Measurements from ENCODE around the gene GPR162. TPM values are rescaled to one million over a fixed set of nuclear protein-coding genes. Genes with fewer than 3 reads are reported as not detected.

GPR162 gene
- total RNA-seq, 1 donor from 2014 or later: 0.75 TPM

DNA sequence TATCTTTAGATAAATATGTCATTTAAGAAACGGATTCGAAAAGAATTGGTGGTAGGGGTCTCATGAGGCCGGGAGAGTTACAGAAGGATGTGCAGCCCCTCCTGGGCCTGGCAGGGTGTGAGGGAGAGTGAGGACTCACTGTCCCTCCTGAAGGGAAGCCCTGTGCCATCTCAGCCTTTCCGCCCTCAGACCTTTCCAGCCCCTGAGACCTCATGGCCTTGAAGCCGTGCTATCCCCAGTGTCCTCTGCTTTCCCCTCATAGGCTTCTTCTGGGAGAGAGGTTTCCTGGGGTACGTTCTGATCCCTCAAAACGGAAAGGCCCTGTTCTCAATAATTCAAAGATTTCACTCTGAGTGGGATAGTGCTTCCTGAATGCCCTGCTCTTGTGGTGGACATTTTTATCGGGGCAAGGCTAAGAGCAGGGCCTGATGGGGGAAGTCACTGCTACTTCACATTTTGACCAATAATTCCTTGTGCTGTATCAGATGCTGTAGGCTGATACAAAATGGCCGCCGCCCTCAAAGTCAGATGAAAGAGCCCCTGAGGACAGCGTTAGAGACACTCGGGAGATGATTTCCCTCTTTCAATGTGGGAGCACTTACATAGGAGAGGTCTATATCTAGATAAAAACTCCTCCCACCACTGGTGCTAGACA lies 31.0 kb upstream of the GPR162 start:
- Histone ChIP-seq H3K27me3 (ENCODE audit: control insufficient read depth, insufficient read depth, low read length) (no peaks in the 10 kb centered on the region), H3K4me3 (ENCODE audit: low read depth, low read length) (no peak overlapping the region), H3K36me3 (ENCODE audit: control insufficient read depth, insufficient read depth, low read length) (no peaks in the 10 kb centered on the region)
- no peak for DNase-seq (ENCODE audit: low read depth)
- no peak for TF ChIP-seq CTCF (IDR thresholded peaks at IDR 0.05; ENCODE audit: insufficient read depth, low read length, poor library complexity, severe bottlenecking)

DNA sequence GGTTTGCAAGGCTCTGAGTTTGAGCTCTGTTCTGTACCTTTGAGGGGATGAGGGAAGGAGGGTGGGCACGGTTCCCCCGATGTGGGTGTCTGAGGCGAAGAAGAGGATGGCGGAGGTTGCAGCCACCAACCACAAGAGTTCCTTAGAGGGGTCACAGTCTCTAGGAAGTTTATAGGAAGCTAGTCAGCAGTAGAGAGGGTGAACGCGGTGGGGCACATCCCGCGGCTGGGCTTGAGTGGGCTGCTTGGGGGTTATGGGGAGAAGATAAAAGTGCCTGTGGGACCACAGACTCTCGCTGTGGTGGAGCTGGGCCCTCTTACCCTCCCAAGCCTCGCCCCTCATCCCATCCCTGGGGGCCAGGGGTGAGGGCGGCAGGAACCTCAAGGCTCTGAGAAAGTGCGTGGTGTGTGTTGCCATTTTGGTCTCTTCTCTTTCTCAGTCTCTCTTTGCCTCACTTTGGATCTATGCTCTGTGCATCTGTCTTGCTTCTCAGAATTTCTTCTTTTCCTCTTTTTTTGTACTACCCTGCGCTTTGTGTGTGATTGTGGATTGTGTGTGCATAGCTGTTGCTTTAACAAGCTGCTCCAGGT lies 29.6 kb upstream of the GPR162 start:
- no peak for TF ChIP-seq CTCF (IDR thresholded peaks at IDR 0.05; ENCODE audit: insufficient read depth, low read length, poor library complexity, severe bottlenecking)
- H3K4me3 ChIP-seq (ENCODE audit: low read depth, low read length): no peak overlapping the region
- no peaks in the 10 kb centered on the region for H3K36me3 ChIP-seq (ENCODE audit: control insufficient read depth, insufficient read depth, low read length)
- peaks cover 2% of the 10 kb centered on the region for H3K27me3 ChIP-seq (ENCODE audit: control insufficient read depth, insufficient read depth, low read length)
- DNase-seq (ENCODE audit: low read depth): no peak

- no peak for TF ChIP-seq CTCF (IDR thresholded peaks at IDR 0.05; ENCODE audit: insufficient read depth, low read length, poor library complexity, severe bottlenecking)
- Histone ChIP-seq H3K36me3 (ENCODE audit: control insufficient read depth, insufficient read depth, low read length) (no peaks in the 10 kb centered on the region), H3K27me3 (ENCODE audit: control insufficient read depth, insufficient read depth, low read length) (peaks cover 2% of the 10 kb centered on the region), H3K4me3 (ENCODE audit: low read depth, low read length) (no peak overlapping the region)
- DNase-seq (ENCODE audit: low read depth): no peak
Measured at GRCh38 chr12:6792522-6793201, 29.0 kb upstream of the GPR162 start.

- Histone ChIP-seq H3K4me3 (ENCODE audit: low read depth, low read length) (no peak overlapping the region), H3K27me3 (ENCODE audit: control insufficient read depth, insufficient read depth, low read length) (peaks cover 2% of the 10 kb centered on the region), H3K36me3 (ENCODE audit: control insufficient read depth, insufficient read depth, low read length) (no peaks in the 10 kb centered on the region)
- TF ChIP-seq CTCF (IDR thresholded peaks at IDR 0.05; ENCODE audit: insufficient read depth, low read length, poor library complexity, severe bottlenecking): no peak
- no peak for DNase-seq (ENCODE audit: low read depth)
Measured at GRCh38 chr12:6795088-6795487, 26.5 kb upstream of the GPR162 start.

DNA sequence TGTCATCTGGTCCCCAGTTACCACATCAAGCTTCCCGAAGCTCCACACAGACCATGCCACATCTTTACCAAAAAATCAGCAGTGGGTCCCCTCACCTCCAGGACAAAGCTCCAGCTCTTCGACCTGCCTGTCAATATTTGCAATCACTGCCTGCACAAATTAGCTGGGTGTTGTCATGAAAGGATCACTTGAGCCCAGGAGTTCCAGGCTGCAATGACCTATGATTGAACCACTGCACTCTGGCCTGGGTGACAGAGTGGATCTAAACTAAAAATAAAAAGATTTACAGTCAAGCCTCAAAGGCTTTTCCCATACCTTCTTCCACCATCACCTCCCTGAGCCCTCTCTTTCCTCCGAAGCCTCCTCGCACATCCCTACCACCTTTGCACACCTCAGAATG lies 25.0 kb upstream of the GPR162 start:
- Histone ChIP-seq H3K27me3 (ENCODE audit: control insufficient read depth, insufficient read depth, low read length) (peaks cover 2% of the 10 kb centered on the region), H3K36me3 (ENCODE audit: control insufficient read depth, insufficient read depth, low read length) (no peaks in the 10 kb centered on the region), H3K4me3 (ENCODE audit: low read depth, low read length) (no peak overlapping the region)
- no peak for TF ChIP-seq CTCF (IDR thresholded peaks at IDR 0.05; ENCODE audit: insufficient read depth, low read length, poor library complexity, severe bottlenecking)
- no peak for DNase-seq (ENCODE audit: low read depth)
